Mesendoderm (in vitro differentiated cells): Measurements from ENCODE around the gene RBL1.
"Not testable (repeated sequence)": the region's sequence is repeated elsewhere in the genome, so short reads cannot be mapped to it uniquely, and the experiment has no call there.

ENCODE experiments used
- DNase-seq: peaks from one replicate; pipeline ENCODE4 v3.0.0; 2013
- H2AK5ac ChIP-seq: 2 replicates; pipeline ENCODE4 v1.6.1; 2013; ENCODE audit warnings: low read length, inconsistent platforms
- H2BK120ac ChIP-seq: 2 replicates; pipeline ENCODE4 v1.6.1; 2013; ENCODE audit warnings: low read depth, mild to moderate bottlenecking, low read length, moderate library complexity, mixed read lengths
- H2BK15ac ChIP-seq: replicated peaks from 2 replicates; pipeline ENCODE4 v1.6.1; 2013; ENCODE audit warnings: low read depth, mild to moderate bottlenecking, moderate library complexity
- H2BK5ac ChIP-seq: 2 replicates; pipeline ENCODE4 v1.6.1; 2013; ENCODE audit warnings: low read length, inconsistent platforms
- H3K18ac ChIP-seq: 2 replicates; pipeline ENCODE4 v1.6.1; 2013; ENCODE audit warnings: mild to moderate bottlenecking, low read length, mixed read lengths
- H3K23ac ChIP-seq: one replicate; pipeline ENCODE4 v1.6.1; 2013; ENCODE audit warnings: low read length
- H3K27ac ChIP-seq: 2 replicates; pipeline ENCODE4 v1.5.1; 2013; ENCODE audit warnings: low read depth, mild to moderate bottlenecking, inconsistent platforms, low read length, moderate library complexity
- H3K27me3 ChIP-seq: 2 replicates; pipeline ENCODE4 v1.6.1; 2013; ENCODE audit warnings: low read length, control low read depth, mild to moderate bottlenecking, inconsistent platforms; ENCODE audit not compliant: insufficient read depth, poor library complexity
- H3K36me3 ChIP-seq: 2 replicates; pipeline ENCODE4 v1.6.1; 2013; ENCODE audit warnings: low read length, inconsistent platforms; ENCODE audit not compliant: control insufficient read depth, insufficient read depth
- H3K4ac ChIP-seq: one replicate; pipeline ENCODE4 v1.6.1; 2013; ENCODE audit warnings: low read depth, mild to moderate bottlenecking, low read length, moderate library complexity
- H3K4me1 ChIP-seq: 2 replicates; pipeline ENCODE4 v1.6.1; 2013; ENCODE audit warnings: low read depth, low read length, inconsistent platforms; ENCODE audit not compliant: control insufficient read depth
- H3K4me2 ChIP-seq: 2 replicates; pipeline ENCODE4 v1.6.1; 2013; ENCODE audit warnings: low read length
- H3K4me3 ChIP-seq: 2 replicates; pipeline ENCODE4 v1.5.1; 2013; ENCODE audit warnings: mild to moderate bottlenecking, low read length
- H3K56ac ChIP-seq: one replicate; pipeline ENCODE4 v1.6.1; 2013; ENCODE audit warnings: low read length
- H3K79me1 ChIP-seq: 2 replicates; pipeline ENCODE4 v1.6.1; 2013; ENCODE audit warnings: low read length, inconsistent platforms
- H3K79me2 ChIP-seq: 2 replicates; pipeline ENCODE4 v1.6.1; 2013; ENCODE audit warnings: mild to moderate bottlenecking, low read length; ENCODE audit not compliant: control insufficient read depth, insufficient read depth
- H3K9ac ChIP-seq: 2 replicates; pipeline ENCODE4 v1.6.1; 2013; ENCODE audit warnings: low read length, inconsistent platforms
- H4K5ac ChIP-seq: one replicate; pipeline ENCODE4 v1.6.1; 2013; ENCODE audit warnings: low read length
- H4K8ac ChIP-seq: one replicate; pipeline ENCODE4 v1.6.1; 2013; ENCODE audit warnings: low read depth, mild to moderate bottlenecking, control low read depth, low read length, moderate library complexity
- WGBS: extraction: QIAGEN DNeasy Blood & Tissue Kit; methylation state at CpG from one replicate; pipeline ENCODE4 v1.1.7; 2013; ENCODE audit warnings: low lambda C conversion rate, missing lambda C conversion rate; ENCODE audit not compliant: insufficient coverage; ENCODE audit errors: extremely low coverage; 5-methylcytosine and 5-hydroxymethylcytosine counted together

The RBL1 gene

DNA sequence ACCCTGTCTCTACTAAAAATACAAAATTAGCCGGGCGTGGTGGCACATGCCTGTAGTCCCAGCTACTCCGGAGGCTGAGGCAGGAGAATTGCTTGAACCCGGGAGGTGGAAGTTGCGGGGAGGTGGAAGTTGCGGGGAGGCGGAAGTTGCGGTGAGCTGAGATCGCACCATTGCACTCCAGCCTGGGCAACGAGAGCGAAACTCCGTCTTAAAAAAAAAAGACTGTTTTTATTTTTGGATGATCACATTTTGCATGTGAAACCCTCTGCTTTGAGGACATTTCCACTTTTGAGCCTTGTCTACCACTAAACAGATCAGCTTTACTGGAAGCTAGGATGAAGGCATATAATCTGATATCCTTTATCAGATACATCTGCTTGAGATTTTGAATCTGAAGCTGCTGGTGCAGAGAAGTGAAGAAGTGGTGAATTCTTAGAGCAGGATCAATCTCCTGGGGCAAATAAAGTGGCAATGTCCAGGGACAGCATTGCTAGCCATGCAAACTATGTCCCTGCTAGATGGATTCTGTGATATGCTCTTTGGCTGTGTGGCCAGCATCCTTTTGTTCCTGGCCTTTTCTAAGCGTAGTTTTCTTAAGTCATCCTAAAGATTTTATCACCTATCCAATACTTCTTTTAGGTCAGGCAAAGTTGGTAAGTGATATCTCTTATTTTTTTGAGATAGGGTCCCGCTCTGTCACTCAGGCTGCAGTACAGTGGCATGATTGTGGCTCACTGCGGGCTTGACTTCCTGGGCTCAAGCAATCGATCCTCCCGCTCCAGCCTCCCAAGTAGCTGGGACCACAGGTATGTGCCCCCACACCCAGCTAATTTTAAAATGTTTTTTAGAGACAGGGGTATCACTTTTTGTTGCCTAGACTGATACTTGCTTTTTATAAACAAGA is 23.3 kb downstream of the RBL1 start:
- Histone ChIP-seq H2AK5ac (no peak overlapping the region), H3K27me3 (no peaks in the 10 kb centered on the region), H3K79me1 (no peaks in the 10 kb centered on the region), H3K4me3 (no peak overlapping the region), H3K23ac (no peak overlapping the region), H3K18ac (no peak overlapping the region), H3K79me2 (no peaks in the 10 kb centered on the region), H3K4me2 (no peak overlapping the region), H4K8ac (peak overlapping the region; percentile 14), H3K36me3 (no peaks in the 10 kb centered on the region), H3K9ac (no peak overlapping the region), H3K27ac (no peak overlapping the region), H4K5ac (no peak overlapping the region), H3K4me1 (no peaks in the 10 kb centered on the region), H2BK120ac (no peak overlapping the region), H3K4ac (no peak overlapping the region), H2BK15ac (no peak overlapping the region), H2BK5ac (no peak overlapping the region), H3K56ac (no peak overlapping the region)
- DNase-seq = no peak
- WGBS = no CpG with 5 or more reads among the region's 17 CpGs

DNA sequence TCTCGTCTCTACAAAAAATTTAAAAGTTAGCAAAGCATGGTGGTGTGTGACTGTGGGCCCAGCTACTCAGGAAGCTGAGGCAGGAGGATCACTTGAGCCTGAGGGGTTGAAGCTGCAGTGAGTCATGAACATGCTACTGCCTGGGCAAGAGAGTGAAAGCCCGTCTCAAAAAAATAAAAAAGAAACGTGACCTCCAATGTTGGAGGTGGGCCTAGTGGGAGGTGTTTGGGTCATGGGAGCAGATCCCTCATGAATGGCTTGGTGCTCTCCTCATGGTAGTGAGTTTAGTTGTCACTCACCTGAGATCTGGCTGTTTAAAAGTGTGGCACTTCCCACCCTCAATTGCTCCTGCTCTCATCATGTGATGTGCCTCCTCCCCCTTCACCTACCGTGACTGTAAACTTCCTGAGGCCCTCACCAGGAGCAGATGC is 24.3 kb downstream of the RBL1 start:
- DNase-seq = peak; percentile 6
- Histone ChIP-seq H3K23ac (no peak overlapping the region), H3K4me3 (no peak overlapping the region), H3K27me3 (no peaks in the 10 kb centered on the region), H3K4me2 (no peak overlapping the region), H3K27ac (no peak overlapping the region), H2AK5ac (no peak overlapping the region), H3K9ac (no peak overlapping the region), H2BK120ac (no peak overlapping the region), H3K18ac (no peak overlapping the region), H4K8ac (no peak overlapping the region), H3K36me3 (no peaks in the 10 kb centered on the region), H2BK15ac (no peak overlapping the region), H4K5ac (no peak overlapping the region), H3K56ac (no peak overlapping the region), H3K4ac (no peak overlapping the region), H3K79me1 (no peaks in the 10 kb centered on the region), H2BK5ac (no peak overlapping the region), H3K79me2 (no peaks in the 10 kb centered on the region), H3K4me1 (no peaks in the 10 kb centered on the region)
- no CpG with 5 or more reads among the region's 4 CpGs for WGBS

GRCh38 chr20:37069563-37069962 is 26.2 kb downstream of the RBL1 start:
- not testable (repeated sequence) for H3K4me1 ChIP-seq, H3K23ac ChIP-seq, DNase-seq, H4K5ac ChIP-seq, H3K27ac ChIP-seq, H3K36me3 ChIP-seq, H3K79me1 ChIP-seq, H2BK5ac ChIP-seq, H3K9ac ChIP-seq, H3K18ac ChIP-seq, H3K79me2 ChIP-seq, H3K27me3 ChIP-seq, H3K4me2 ChIP-seq, H2BK120ac ChIP-seq, H2BK15ac ChIP-seq, H4K8ac ChIP-seq, H2AK5ac ChIP-seq, H3K4ac ChIP-seq, H3K56ac ChIP-seq, H3K4me3 ChIP-seq
- WGBS = no CpG with 5 or more reads among the region's 25 CpGs

DNA sequence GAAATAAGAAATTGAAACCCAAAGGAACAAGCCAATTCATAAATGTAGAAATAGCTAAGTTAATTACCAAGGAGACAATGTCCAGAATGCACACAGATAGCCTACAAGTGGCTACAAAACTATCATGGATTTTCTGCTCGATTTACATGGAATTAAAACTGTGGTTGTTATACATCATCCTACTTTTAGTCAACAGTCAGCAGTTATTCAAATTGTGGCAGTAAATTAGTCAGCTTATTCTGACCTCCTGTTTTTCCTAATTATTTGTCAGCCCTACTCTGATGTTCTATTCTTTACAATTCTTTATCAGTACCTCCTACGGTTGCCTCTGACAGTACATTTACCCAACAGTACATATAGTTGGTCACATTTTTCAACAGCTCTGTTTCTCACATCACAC is 29.6 kb downstream of the RBL1 start:
- no peaks in the 10 kb centered on the region for H3K79me2 ChIP-seq
- no peak overlapping the region for H2AK5ac ChIP-seq
- H3K4ac ChIP-seq = no peak overlapping the region
- no peak overlapping the region for H2BK120ac ChIP-seq
- H3K4me3 ChIP-seq = no peak overlapping the region
- H3K27me3 ChIP-seq = no peaks in the 10 kb centered on the region
- H3K9ac ChIP-seq = no peak overlapping the region
- WGBS = no CpG with 5 or more reads among the region's 2 CpGs
- H3K23ac ChIP-seq = no peak overlapping the region
- H3K18ac ChIP-seq = no peak overlapping the region
- H3K4me1 ChIP-seq = no peaks in the 10 kb centered on the region
- H4K8ac ChIP-seq = no peak overlapping the region
- H3K36me3 ChIP-seq = no peaks in the 10 kb centered on the region
- H2BK15ac ChIP-seq = no peak overlapping the region
- H2BK5ac ChIP-seq = no peak overlapping the region
- no peaks in the 10 kb centered on the region for H3K79me1 ChIP-seq
- H3K27ac ChIP-seq = no peak overlapping the region
- no peak for DNase-seq
- no peak overlapping the region for H4K5ac ChIP-seq
- H3K4me2 ChIP-seq = no peak overlapping the region
- no peak overlapping the region for H3K56ac ChIP-seq

DNA sequence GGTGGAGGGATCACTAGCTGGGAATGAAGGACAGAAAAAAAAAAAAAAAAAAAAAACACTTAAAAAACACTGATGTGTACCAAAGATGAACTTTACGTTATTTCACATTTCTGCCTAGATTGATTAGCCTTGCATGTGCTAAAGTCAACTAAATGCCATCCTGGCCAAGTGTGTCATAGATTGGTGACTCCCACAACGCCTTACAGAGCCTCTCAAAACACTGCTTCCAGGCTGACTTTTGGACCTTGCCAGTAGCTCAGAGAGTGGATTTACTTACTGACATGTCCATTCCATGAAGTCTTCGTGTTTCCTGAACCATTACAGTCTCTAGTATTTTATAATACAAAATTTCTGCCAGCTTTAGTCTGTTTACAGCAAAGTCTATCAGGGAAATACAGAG is 40.5 kb downstream of the RBL1 start:
- H3K23ac ChIP-seq = no peak overlapping the region
- no CpG with 5 or more reads among the region's 3 CpGs for WGBS
- no peak overlapping the region for H3K56ac ChIP-seq

More for the DNA sequence above, 40.5 kb downstream of the RBL1 start:
- Histone ChIP-seq H3K9ac (no peak overlapping the region), H4K5ac (no peak overlapping the region), H2AK5ac (no peak overlapping the region), H3K27me3 (no peaks in the 10 kb centered on the region), H2BK5ac (no peak overlapping the region), H3K4me3 (no peak overlapping the region), H2BK15ac (no peak overlapping the region), H3K4me2 (no peak overlapping the region), H4K8ac (no peak overlapping the region), H2BK120ac (no peak overlapping the region), H3K27ac (no peak overlapping the region), H3K18ac (no peak overlapping the region), H3K36me3 (peaks cover 4% of the 10 kb centered on the region), H3K79me1 (no peaks in the 10 kb centered on the region), H3K79me2 (no peaks in the 10 kb centered on the region), H3K4ac (no peak overlapping the region), H3K4me1 (no peaks in the 10 kb centered on the region)
- no peak for DNase-seq
